HG03039 (cell line): ENCODE results near the gene GMEB2.

Source experiments
- ATAC-seq: cut with Tn5 transposase; IDR thresholded peaks from one replicate; pipeline ENCODE4 v1.9.1; 2021; ENCODE audit warnings: mild to moderate bottlenecking, moderate library complexity; ENCODE audit not compliant: unreplicated experiment

GMEB2 gene

DNA sequence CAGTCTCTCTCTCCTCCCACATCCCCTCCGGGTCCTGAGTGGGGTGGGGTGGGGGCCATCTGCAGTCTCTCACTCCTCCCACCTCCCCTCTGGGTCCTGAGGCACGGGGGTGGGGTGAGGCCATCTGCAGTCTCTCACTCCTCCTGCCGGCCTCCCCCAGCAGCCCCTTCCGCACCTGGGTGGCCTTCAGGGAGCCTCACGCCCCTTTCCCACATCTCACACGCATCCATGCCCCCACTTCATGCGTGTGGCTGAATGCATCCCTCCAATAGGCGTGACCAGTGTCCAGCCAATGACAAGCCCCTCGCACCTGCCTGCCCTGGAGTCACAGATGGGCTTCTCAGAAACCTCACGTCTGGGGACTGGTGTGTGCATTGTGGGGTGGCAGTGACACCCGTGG lies 78.4 kb downstream of the GMEB2 start:
- no peak for ATAC-seq

DNA sequence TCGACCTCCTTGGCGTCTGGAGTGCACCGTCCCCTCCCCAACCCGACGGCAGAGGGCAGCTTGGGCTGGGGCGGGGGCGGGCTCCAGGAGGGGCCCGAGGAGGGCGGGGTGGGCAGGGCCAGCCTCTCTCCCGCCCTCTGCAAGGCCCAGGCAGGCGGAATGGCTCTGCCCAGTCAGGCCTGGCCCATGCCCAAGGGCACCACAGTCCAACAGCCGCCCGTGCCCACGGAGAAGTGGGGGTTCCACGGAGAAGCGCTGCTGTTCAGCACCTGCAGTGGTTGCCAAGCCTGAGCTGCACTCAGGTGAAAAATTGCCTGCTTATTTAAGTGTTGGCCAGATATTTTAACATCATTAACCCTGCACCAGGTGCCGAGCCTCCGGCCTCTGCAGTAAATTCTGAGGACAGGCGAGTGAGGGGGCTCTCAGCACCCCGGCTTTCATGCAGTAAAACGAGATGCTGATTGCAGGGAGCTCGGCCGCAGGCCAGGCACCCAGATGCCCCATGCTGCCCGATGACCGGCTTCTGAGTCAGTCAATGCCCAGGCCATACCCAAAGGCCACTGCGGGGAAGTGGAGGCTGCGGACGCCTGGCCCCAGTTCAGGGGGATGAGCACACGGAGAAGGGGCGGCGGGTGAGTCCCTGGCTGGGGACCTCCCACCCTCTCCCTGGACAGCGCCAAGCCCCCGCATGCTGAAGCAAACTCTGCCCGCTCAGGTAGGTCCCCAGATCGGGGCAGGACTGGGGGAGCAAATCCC lies 79.0 kb downstream of the GMEB2 start, which contains the start of gene SRMS:
Gene SRMS (minus strand): TSS at position 25 of the 756 bp plus-strand sequence. CDS start 286 bp downstream, outside the sequence.
- no peak for ATAC-seq

DNA sequence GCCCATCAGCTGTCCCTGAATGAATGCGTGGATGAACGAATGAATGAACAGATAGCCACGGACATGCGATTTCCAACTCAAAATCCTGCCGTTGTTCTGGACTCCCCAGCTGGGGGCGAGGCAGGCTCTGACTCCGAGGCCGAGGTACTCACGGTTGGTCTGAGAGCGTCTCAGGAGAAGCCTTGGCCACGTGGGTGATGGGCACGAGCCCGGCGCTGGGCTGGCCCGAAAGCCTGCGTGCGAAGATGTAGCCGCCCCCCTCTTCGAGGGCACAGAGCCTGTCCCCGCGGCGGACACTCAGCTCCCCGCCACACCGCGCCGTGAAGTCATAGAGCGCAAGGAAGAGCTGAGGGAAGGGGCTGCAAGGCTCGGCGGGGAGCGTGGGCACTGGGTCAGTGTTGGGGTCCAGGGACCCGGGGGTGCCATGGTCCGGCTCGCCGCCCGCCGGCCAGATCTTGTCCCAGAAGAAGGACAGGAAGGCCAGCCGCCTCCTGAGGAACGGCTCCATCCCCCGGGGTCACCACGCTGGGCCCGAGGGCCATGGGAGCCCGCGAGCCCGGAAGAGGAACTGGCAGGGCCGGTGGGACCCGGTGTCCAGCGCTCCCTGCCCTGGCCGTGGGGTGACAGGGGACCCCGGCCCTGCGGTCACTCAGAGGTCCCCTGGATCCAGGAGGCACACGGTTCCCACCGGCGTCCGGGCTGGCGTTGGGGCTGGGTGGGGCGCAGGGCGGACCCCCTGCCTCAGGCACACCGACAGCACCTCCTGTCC lies 79.8 kb downstream of the GMEB2 start:
- ATAC-seq, result no peak

DNA sequence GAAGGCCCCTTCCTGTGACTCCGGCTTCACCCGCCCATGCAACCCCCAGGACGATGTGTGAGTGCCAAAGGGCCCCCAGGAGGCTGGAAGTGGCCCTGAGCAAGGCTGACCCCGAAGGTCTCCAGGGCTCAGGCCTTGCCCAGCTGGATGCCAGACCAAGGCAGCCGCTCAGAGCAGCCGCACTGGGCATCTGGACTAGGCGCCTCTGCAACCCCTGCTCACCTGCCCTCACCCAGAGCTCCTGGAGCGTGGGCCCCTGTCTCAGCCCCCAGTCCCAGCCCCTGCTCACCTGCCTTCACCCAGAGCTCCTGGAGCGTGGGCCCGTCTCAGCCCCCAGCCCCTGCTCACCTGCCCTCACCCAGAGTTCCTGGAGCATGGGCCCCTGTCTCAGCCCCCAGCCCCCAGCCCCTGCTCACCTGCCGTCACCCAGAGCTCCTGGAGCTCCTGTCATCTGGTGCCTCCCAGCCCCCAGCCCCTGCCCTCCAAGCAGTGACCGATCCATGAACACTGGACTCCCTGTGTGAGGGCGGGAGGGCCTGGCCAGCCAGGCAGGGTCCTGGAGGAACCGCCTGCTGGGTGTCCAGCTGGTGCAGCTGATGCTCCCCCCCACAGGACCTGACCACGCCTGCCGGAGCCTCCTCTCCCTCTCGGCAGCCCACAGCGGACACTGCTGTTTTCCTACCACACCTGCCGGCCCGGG lies 80.5 kb downstream of the GMEB2 start:
- ATAC-seq, result no peak

DNA sequence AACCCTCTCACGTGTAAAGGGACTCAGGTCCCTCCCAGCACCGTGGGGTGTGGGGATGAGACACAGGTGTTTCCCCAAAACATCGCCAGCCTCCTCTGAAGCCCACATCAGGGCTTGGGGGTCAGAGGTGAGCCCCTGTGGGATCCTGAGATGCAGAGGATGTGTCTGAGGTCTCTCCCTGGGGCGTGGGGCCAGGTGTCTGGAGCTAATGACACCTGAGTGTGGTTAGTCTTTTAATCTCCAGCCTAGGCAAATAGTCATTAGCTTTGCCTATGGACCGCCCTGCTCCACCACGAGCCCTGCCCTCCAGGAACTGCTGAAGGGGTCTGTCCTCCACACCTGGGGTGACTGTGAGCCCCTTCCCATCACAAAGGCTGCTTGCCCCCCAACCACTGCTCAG lies 81.1 kb downstream of the GMEB2 start:
- no peak for ATAC-seq

DNA sequence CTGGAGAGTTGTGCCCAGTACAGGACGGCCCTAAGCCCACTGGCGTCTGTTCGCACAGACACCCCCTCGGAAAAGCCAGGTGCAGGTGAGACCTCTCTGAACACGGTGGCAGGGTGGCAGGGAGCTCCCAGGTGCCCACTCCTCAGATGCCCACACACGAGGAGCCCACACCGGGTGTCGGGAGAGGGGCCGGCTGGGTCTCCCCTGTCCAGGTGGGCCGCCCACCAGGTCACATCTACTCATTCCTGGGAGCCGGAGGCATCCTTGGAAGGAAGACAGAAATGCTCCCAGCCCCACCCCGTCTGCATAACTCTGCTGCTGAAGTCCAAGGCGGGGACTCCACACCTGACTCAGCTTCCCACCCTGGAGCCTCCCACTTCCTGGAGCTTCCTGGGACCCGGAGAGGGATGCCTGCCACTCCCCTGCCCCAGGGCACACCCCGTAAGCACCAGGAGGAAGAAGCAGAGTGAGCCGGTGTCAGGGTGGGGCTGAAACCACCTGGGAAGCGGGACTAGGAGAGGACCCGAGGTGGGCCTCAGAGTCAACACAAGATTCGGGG lies 81.9 kb downstream of the GMEB2 start:
- ATAC-seq, result no peak

DNA sequence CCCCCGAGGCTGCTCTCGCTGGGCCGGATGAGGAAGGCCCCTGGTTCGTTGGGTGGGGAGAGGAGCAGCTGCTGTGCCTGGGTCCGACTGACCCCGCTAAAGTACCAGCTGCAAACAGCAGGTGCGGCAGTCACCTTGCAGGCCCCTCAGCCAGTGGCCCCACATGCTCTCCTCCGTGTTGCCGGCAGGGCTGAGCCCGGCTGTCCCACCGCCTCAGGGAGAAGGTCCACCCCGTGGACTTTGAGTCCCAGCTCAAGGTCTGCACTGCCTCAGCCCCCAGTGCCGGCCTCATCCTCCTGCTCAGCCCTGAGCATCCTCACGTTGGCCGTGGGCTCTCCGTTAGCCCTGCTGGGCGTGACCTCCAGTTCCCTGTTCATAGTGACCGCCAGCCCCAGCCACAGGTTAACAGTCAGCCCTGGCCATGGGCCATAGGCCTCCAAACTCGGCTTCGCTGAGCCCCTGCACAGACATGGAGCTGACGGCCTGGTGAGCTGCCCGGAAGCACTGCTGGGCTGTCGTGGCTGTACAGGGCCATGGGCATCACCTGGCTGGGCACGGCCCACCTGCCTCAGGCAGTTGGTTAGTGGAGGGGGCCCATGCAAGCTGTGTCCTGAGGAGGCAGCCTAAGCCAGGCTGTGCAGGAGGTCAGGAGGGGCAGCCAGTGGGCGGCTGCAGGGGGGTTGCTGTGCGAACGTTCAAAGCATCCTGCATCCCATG lies 82.5 kb downstream of the GMEB2 start:
- no peak for ATAC-seq

DNA sequence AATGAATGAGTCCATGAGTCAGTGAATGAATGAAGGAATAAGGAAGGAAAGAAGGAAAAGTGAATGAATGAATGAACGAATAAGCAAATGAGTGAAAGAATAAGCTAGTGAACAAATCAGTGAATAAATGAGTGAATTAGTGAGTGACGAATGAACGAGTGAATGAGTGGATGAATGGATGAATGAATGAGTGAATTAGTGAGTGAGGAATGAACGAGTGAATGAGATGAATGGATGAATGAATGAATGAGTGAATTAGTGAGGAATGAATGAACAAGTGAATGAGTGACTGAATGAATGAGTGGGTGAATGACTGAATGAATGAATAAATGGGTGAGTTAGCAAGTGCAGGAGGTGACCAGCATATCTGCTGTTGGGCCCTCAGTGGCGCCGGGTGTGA lies 83.2 kb downstream of the GMEB2 start:
- ATAC-seq, result no peak

DNA sequence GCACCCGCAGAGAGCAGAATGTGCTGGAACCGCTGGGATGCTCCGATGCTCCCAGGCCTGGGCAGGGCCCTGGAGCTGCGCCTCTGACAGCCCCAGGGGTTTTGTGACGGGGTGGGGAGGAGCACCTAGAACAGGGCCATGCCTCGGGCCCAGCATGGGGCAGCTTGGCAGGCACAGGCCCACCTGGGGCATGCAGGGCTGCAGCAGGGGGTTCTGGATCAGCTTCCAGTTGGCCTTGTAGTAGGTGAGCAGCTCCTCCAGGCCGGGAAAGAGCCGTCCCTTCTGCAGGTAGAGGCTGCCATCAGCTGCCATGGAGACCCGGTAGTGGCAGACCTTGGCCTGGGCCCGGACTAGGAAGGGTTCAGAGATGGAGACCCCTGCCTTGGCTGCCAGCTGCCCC lies 83.8 kb downstream of the GMEB2 start:
- no peak for ATAC-seq

DNA sequence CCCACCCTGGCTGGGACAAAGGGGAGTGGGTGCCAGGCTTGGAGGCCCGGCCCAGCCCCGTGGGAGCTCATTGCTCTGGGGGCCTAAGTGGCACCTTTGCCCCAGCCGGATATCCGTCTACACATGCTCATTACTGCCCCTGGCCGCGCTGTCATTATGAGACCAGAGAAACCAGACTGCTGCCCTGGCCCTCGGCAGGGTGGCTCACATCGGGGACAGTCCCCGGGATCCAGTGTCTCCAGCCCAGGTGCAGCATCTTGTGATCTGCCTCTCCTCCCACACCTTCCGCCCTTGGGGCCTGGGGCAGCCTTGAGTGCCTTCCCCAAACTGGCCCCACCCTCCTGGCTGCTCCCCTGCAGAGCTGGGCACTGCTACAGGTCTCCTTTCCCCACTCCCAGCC lies 84.2 kb downstream of the GMEB2 start:
- no peak for ATAC-seq

DNA sequence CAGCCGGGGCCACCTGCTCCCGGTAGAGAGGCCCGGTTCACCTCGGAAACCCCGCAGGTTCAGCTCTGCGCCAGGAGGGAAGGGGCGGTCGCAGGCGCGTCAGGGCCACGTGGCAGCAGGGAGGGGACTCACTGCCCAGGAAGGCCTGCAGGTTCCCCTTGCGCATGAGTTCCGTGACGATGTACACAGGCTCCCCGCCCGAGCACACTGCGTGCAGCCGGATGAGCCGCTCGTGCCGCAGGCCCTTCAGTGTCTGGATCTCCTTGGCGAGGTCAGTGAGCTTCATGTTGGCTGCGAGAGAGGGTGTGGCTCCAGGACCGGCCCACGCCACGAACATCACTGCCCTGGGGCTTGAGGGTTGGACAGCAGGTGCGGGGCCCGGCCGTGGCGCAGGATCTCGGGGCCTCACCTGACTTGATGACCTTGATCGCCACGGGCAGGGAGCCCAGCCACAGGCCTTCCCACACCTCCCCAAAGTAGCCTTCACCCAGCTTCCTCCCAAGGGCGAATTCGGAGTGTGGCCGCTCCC lies 84.8 kb downstream of the GMEB2 start:
- ATAC-seq, result no peak

DNA sequence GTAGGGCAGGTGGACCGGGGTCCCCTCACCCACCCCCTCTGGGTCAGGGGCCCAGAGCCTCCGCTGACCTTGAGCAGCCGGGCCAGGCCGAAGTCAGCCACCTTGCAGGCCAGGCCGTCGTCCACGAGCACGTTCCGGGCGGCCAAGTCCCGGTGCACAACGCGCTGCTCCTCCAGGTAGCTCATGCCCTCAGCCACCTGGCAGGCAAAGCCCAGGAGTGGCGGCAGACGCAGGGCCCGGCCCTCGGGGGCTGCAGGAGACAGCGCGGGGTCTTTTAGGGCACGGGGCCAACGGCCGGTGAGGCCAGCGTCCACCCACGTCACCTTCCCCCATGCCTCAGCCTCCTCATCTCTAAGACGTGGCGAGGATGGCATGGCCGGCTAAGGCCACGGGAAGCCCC lies 85.5 kb downstream of the GMEB2 start:
- ATAC-seq, result no peak

DNA sequence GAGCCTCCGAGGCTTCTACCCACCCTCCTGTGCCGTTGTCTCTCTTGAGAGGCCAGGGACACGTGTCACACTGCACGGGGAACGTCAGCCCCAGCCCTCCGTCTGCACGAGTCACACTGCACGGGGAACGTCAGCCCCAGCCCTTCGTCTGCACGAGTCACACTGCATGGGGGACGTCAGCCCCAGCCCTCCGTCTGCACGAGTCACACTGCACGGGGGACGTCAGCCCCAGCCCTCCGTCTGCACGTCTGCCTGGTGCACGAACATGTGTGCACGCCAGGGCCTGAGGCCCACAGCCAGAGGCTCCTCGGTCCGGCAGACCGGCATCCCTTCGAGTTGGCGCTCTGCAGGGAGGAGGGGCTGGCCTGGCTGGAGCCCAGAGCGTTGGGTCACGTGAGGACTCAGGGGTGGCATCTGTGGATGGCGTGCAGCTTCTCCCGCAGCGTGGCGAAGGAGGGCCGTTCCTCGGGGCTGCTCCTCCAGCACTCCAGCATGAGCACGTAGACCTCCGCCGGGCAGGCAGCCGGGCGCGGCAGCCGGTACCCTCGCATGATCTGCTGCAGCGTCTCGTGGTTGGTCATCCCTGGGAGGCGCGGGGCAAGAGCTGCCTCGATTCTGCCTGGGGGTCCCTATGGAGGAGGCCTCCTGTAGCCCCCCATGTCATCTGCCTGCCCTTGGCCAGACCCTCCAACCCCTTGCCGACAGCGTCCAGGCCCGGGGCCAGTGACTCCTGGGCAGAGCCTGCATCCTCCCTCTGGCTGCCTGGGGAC lies 86.3 kb downstream of the GMEB2 start:
- no peak for ATAC-seq

DNA sequence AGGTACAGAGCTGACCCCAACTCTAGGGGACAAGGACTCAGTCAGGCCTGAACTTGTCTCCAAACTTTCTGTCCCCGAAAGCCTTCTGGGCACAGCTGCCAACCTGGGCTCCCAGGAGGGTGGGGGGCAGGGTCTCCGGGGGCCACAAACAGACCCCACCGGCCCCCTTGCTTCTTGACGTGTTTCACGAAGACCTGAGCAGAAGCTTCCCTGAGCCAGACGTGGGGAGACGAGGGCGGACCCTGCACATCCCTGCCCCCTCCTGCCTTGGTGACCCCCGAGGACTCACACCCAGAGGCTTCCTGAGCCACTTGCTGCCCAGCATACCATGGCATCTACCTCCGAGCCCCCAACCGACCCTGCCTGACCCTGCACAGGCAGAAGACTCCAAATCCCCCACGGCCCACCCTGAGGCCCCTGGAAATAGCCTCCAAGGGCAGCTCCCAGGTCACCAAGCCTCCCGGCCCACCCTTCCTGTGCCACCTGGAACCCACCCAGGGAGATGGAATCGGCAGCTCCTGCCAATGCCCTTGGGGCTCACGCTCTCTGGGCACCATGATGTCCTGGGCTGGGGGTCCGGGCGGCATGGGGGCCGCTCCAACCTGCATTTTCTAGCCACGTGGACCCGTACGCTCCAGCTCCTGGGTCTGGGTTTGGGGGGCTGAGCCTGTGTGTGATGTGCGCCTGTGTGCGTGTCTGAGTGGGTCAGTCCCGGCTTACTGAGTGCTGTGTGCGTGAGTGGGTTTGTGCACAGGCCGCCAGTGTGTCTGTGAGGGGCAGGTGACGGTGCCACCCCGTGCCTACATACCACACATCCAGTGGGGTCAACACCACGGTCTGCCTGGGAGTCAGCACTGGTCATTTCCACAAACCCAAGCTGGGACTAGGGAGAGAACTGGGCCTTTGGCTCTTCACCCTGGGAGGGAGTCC lies 87.2 kb downstream of the GMEB2 start:
- no peak for ATAC-seq

DNA sequence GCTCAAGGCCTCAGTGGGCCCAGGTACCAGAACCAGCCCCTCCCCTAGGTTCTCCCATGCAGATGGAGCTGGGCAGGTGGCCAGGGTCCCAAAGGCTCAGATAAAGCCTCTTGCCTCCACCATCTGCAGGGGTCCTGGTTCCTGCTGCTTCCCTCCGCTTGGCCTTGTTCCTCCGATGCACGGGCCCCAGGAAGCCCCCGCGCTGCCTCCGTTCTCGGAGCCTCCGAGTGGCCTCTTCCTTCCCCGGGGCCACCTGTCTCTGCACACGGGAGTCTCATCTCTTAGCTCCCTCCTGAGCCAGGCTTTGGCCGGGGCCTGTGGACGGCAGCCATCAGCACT lies 87.8 kb downstream of the GMEB2 start:
- no peak for ATAC-seq

DNA sequence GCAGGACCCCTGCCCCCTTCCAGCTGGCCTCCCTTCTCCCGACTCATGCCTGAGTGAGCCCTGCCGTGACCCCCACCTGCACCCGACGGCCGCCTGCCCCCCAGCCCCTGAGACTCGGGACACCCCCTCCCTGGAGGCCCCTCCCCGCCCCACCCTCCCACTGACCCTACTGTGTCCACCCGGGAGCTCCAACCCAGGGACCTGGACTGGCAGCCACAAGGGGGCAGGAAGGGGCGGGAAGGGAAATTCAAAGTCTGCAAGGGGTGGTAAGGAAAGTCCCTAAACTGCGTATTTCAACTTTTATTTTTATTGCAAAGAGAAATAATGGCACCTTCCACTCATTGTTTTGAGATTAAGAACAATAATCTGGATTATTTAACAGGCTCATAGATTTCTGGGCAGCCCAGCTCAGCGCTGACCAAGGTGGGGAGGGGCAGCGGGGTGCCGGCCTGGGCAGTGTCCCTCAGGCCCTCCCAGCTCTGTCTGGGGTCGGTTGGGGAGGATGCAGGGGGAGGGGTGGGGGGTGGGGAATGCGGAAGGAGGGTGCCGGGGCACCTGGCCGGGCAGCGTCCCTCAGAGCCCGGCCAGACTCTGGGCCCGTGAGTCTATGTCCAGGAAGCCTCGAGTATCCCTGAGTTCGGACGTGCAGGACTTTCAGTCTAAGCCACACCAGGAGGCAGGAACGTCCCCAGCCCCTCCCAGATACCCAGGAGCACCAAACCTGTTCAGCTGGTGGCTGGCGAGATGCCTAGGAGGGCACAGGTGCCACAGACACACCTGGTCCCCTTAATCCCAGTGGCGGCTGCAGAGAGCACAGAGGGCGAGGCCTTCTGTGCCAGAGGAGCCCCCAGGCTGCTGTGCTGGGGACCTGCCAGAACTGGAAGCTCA lies 88.5 kb downstream of the GMEB2 start:
- no peak for ATAC-seq
